ENCODE measurements around the gene CTBP1.
A peak's percentile ranks its signal among the peaks of the same experiment; 100 is the strongest.

The CTBP1 gene

DNA sequence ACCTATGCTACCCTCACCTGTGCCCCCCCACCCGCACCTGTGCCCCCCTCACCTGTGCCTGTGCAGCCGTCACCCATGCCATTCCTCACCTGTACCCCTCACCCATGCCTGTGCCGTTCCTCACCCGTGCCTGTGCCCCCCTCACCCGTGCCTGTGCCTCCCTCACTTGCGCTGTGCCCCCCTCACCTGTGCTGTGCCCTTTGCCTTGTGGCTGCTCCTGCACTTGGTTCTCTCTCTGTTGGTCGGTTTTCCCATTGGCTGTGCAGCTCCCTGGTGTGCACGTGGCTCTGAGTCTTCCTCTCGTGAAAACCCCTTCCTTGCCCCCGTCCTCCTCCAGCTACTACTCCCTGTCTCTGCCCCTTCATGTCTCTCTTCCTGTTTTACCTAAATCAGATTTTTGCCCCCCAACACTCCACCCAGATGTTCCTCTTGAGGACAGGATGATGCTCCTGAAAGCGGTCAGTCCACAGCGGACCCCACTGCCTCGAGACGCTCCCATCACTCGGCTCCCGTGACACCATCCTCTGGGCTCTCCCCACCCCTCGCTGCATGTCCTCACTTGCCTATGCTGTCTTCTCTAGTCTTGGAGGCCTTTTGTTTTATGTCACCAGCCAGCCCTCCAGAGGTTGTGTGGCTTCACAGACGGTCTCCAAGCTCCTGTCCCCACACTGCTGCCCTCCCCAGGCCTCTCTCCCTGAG lies 47.5 kb upstream of the CTBP1 start:
- H2BK12ac ChIP-seq (ENCODE audit: low read length) = no peak overlapping the region
- WGBS (ENCODE audit: extremely low coverage, insufficient coverage, insufficient read length) = no CpG with 5 or more reads among the region's 18 CpGs
- no peak overlapping the region for H3K9ac ChIP-seq (ENCODE audit: low read length)
- H2AK5ac ChIP-seq (ENCODE audit: low read length) = no peak overlapping the region
- H3K36me3 ChIP-seq (ENCODE audit: control insufficient read depth in 1 of 2, insufficient read depth in 2 of 2, low read length in 2 of 2) = peaks cover 46 to 59% of the 10 kb centered on the region in 2 experiments
- peak overlapping the region; percentile 21 for H3K18ac ChIP-seq (ENCODE audit: low read length)
- H3K27me3 ChIP-seq (ENCODE audit: insufficient read depth, low read length) = no peaks in the 10 kb centered on the region
- H2AFZ ChIP-seq (ENCODE audit: insufficient read depth, low read length, poor library complexity) = no peak overlapping the region
- H3K27ac ChIP-seq (ENCODE audit: low read depth, low read length) = no peak overlapping the region
- H4K8ac ChIP-seq (ENCODE audit: low read depth, low read length) = no peak overlapping the region
- no peak overlapping the region for H4K12ac ChIP-seq (ENCODE audit: low read depth, low read length)
- no peak overlapping the region for H2BK120ac ChIP-seq (ENCODE audit: insufficient read depth, low read length, poor library complexity)
- peaks cover 42% of the 10 kb centered on the region for H3K79me2 ChIP-seq (ENCODE audit: control insufficient read depth, insufficient read depth, low read length, poor library complexity)
- peaks cover 2% of the 10 kb centered on the region for H3K9me3 ChIP-seq (ENCODE audit: insufficient read depth, low read depth, low read length)
- H3K4me2 ChIP-seq (ENCODE audit: low read length) = no peak overlapping the region
- H3K14ac ChIP-seq (ENCODE audit: low read length) = no peak overlapping the region
- H2BK5ac ChIP-seq (ENCODE audit: low read depth, low read length, poor library complexity) = no peak overlapping the region
- H4K91ac ChIP-seq (ENCODE audit: low read depth, low read length) = no peak overlapping the region
- no peaks in the 10 kb centered on the region for H3K79me1 ChIP-seq (ENCODE audit: low read length)
- H3K23ac ChIP-seq (ENCODE audit: low read length) = no peak overlapping the region
- peaks cover 2 to 3% of the 10 kb centered on the region in 2 experiments for H3K4me1 ChIP-seq (ENCODE audit: control insufficient read depth in 1 of 2, insufficient read depth in 2 of 2, low read length in 2 of 2)
- no peak overlapping the region for H3K4me3 ChIP-seq (ENCODE audit: low read depth, low read length)
- H3K4ac ChIP-seq (ENCODE audit: low read depth, low read length) = peak overlapping the region; percentile 90
- no peak for DNase-seq

GRCh38 chr4:1295405-1296055 lies 46.6 kb upstream of the CTBP1 start:
- no peak overlapping the region for H3K4me3 ChIP-seq (ENCODE audit: low read depth, low read length)
- H3K79me2 ChIP-seq (ENCODE audit: control insufficient read depth, insufficient read depth, low read length, poor library complexity) = peaks cover 51% of the 10 kb centered on the region
- no peak for DNase-seq
- no peak overlapping the region for H3K14ac ChIP-seq (ENCODE audit: low read length)
- no peak overlapping the region for H4K8ac ChIP-seq (ENCODE audit: low read depth, low read length)
- H2BK5ac ChIP-seq (ENCODE audit: low read depth, low read length, poor library complexity) = no peak overlapping the region
- H3K23ac ChIP-seq (ENCODE audit: low read length) = no peak overlapping the region
- 100% methylated on average over 2 of the region's 24 CpGs for WGBS (ENCODE audit: extremely low coverage, insufficient coverage, insufficient read length)
- peaks cover 9 to 11% of the 10 kb centered on the region in 2 experiments for H3K4me1 ChIP-seq (ENCODE audit: control insufficient read depth in 1 of 2, insufficient read depth in 2 of 2, low read length in 2 of 2)
- peak overlapping the region; percentile 86 for H3K4ac ChIP-seq (ENCODE audit: low read depth, low read length)
- H3K4me2 ChIP-seq (ENCODE audit: low read length) = no peak overlapping the region
- H3K79me1 ChIP-seq (ENCODE audit: low read length) = peaks cover 2% of the 10 kb centered on the region
- H4K91ac ChIP-seq (ENCODE audit: low read depth, low read length) = no peak overlapping the region
- no peak overlapping the region for H2AK5ac ChIP-seq (ENCODE audit: low read length)
- no peak overlapping the region for H3K18ac ChIP-seq (ENCODE audit: low read length)
- H3K27me3 ChIP-seq (ENCODE audit: insufficient read depth, low read length) = no peaks in the 10 kb centered on the region
- H2AFZ ChIP-seq (ENCODE audit: insufficient read depth, low read length, poor library complexity) = no peak overlapping the region
- H3K9me3 ChIP-seq (ENCODE audit: insufficient read depth, low read depth, low read length) = peaks cover 2% of the 10 kb centered on the region
- peaks cover 38 to 54% of the 10 kb centered on the region in 2 experiments for H3K36me3 ChIP-seq (ENCODE audit: control insufficient read depth in 1 of 2, insufficient read depth in 2 of 2, low read length in 2 of 2)
- no peak overlapping the region for H2BK12ac ChIP-seq (ENCODE audit: low read length)
- no peak overlapping the region for H2BK120ac ChIP-seq (ENCODE audit: insufficient read depth, low read length, poor library complexity)
- no peak overlapping the region for H4K12ac ChIP-seq (ENCODE audit: low read depth, low read length)
- H3K27ac ChIP-seq (ENCODE audit: low read depth, low read length) = no peak overlapping the region
- no peak overlapping the region for H3K9ac ChIP-seq (ENCODE audit: low read length)

DNA sequence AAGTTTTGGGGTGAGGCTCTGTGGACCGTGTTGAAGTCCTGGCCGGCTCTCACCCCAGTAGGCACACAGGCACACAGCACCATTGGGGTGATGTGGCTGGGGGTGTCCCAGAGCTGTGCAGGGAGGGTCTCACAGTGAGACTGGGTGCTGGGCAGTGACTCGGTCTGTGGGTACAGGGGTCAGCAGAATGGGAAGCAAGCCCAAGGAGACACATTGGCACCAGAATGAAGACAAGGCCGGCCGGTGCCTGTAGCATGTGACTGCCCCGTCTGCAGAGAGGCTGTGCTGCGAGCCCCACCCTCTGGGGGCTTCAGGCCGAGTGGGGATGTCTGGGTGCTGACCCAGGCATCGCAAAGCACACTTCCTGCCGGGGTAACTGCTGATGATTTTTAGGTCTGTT lies 46.0 kb upstream of the CTBP1 start:
- H3K36me3 ChIP-seq (ENCODE audit: control insufficient read depth in 1 of 2, insufficient read depth in 2 of 2, low read length in 2 of 2) = peaks cover 33 to 47% of the 10 kb centered on the region in 2 experiments
- H3K18ac ChIP-seq (ENCODE audit: low read length) = no peak overlapping the region
- H3K79me2 ChIP-seq (ENCODE audit: control insufficient read depth, insufficient read depth, low read length, poor library complexity) = peaks cover 53% of the 10 kb centered on the region
- H4K12ac ChIP-seq (ENCODE audit: low read depth, low read length) = no peak overlapping the region
- no peak overlapping the region for H3K9ac ChIP-seq (ENCODE audit: low read length)
- DNase-seq = no peak
- H3K14ac ChIP-seq (ENCODE audit: low read length) = no peak overlapping the region
- H3K23ac ChIP-seq (ENCODE audit: low read length) = no peak overlapping the region
- H3K27ac ChIP-seq (ENCODE audit: low read depth, low read length) = no peak overlapping the region
- H3K9me3 ChIP-seq (ENCODE audit: insufficient read depth, low read depth, low read length) = peaks cover 2% of the 10 kb centered on the region
- H3K4me2 ChIP-seq (ENCODE audit: low read length) = no peak overlapping the region
- peaks cover 7% of the 10 kb centered on the region for H3K79me1 ChIP-seq (ENCODE audit: low read length)
- no peaks in the 10 kb centered on the region for H3K27me3 ChIP-seq (ENCODE audit: insufficient read depth, low read length)
- WGBS (ENCODE audit: extremely low coverage, insufficient coverage, insufficient read length) = no CpG with 5 or more reads among the region's 10 CpGs
- H2BK12ac ChIP-seq (ENCODE audit: low read length) = no peak overlapping the region
- H4K8ac ChIP-seq (ENCODE audit: low read depth, low read length) = no peak overlapping the region
- H3K4ac ChIP-seq (ENCODE audit: low read depth, low read length) = peak overlapping the region; percentile 71
- H3K4me1 ChIP-seq (ENCODE audit: control insufficient read depth in 1 of 2, insufficient read depth in 2 of 2, low read length in 2 of 2) = peaks cover 9 to 11% of the 10 kb centered on the region in 2 experiments
- H2AK5ac ChIP-seq (ENCODE audit: low read length) = no peak overlapping the region
- no peak overlapping the region for H2BK5ac ChIP-seq (ENCODE audit: low read depth, low read length, poor library complexity)
- H3K4me3 ChIP-seq (ENCODE audit: low read depth, low read length) = no peak overlapping the region
- no peak overlapping the region for H2AFZ ChIP-seq (ENCODE audit: insufficient read depth, low read length, poor library complexity)
- H2BK120ac ChIP-seq (ENCODE audit: insufficient read depth, low read length, poor library complexity) = no peak overlapping the region
- H4K91ac ChIP-seq (ENCODE audit: low read depth, low read length) = no peak overlapping the region

- no peak overlapping the region for H4K12ac ChIP-seq (ENCODE audit: low read depth, low read length)
- H3K14ac ChIP-seq (ENCODE audit: low read length) = no peak overlapping the region
- H3K9me3 ChIP-seq (ENCODE audit: insufficient read depth, low read depth, low read length) = peaks cover 2% of the 10 kb centered on the region
- peaks cover 29 to 44% of the 10 kb centered on the region in 2 experiments for H3K36me3 ChIP-seq (ENCODE audit: control insufficient read depth in 1 of 2, insufficient read depth in 2 of 2, low read length in 2 of 2)
- H4K8ac ChIP-seq (ENCODE audit: low read depth, low read length) = no peak overlapping the region
- no peak for DNase-seq
- no peak overlapping the region for H3K4me2 ChIP-seq (ENCODE audit: low read length)
- H3K9ac ChIP-seq (ENCODE audit: low read length) = no peak overlapping the region
- H3K79me1 ChIP-seq (ENCODE audit: low read length) = peaks cover 9% of the 10 kb centered on the region
- H2BK5ac ChIP-seq (ENCODE audit: low read depth, low read length, poor library complexity) = no peak overlapping the region
- H2AK5ac ChIP-seq (ENCODE audit: low read length) = no peak overlapping the region
- no peaks in the 10 kb centered on the region for H3K27me3 ChIP-seq (ENCODE audit: insufficient read depth, low read length)
- H3K79me2 ChIP-seq (ENCODE audit: control insufficient read depth, insufficient read depth, low read length, poor library complexity) = peaks cover 55% of the 10 kb centered on the region
- no peak overlapping the region for H2AFZ ChIP-seq (ENCODE audit: insufficient read depth, low read length, poor library complexity)
- no peak overlapping the region for H3K4me3 ChIP-seq (ENCODE audit: low read depth, low read length)
- no peak overlapping the region for H3K27ac ChIP-seq (ENCODE audit: low read depth, low read length)
- H3K23ac ChIP-seq (ENCODE audit: low read length) = no peak overlapping the region
- peaks cover 9 to 11% of the 10 kb centered on the region in 2 experiments for H3K4me1 ChIP-seq (ENCODE audit: control insufficient read depth in 1 of 2, insufficient read depth in 2 of 2, low read length in 2 of 2)
- no peak overlapping the region for H2BK120ac ChIP-seq (ENCODE audit: insufficient read depth, low read length, poor library complexity)
- H2BK12ac ChIP-seq (ENCODE audit: low read length) = no peak overlapping the region
- peak overlapping the region; percentile 17 for H3K4ac ChIP-seq (ENCODE audit: low read depth, low read length)
- no peak overlapping the region for H3K18ac ChIP-seq (ENCODE audit: low read length)
- no CpG with 5 or more reads among the region's 14 CpGs for WGBS (ENCODE audit: extremely low coverage, insufficient coverage, insufficient read length)
- no peak overlapping the region for H4K91ac ChIP-seq (ENCODE audit: low read depth, low read length)
Measured at GRCh38 chr4:1294424-1294823, 45.5 kb upstream of the CTBP1 start.

Data from trophoblast cell (in vitro differentiated cells and primary cell).